HCEC 1CT (cell line): ENCODE data around the gene MCF2L.

Experiments
- DNase-seq: peaks from one replicate; pipeline ENCODE4 v3.0.0-alpha.2; 2017

The MCF2L gene

GRCh38 chr13:112983042-112983305 is 14.0 kb downstream of the MCF2L start:
- no peak for DNase-seq

DNA sequence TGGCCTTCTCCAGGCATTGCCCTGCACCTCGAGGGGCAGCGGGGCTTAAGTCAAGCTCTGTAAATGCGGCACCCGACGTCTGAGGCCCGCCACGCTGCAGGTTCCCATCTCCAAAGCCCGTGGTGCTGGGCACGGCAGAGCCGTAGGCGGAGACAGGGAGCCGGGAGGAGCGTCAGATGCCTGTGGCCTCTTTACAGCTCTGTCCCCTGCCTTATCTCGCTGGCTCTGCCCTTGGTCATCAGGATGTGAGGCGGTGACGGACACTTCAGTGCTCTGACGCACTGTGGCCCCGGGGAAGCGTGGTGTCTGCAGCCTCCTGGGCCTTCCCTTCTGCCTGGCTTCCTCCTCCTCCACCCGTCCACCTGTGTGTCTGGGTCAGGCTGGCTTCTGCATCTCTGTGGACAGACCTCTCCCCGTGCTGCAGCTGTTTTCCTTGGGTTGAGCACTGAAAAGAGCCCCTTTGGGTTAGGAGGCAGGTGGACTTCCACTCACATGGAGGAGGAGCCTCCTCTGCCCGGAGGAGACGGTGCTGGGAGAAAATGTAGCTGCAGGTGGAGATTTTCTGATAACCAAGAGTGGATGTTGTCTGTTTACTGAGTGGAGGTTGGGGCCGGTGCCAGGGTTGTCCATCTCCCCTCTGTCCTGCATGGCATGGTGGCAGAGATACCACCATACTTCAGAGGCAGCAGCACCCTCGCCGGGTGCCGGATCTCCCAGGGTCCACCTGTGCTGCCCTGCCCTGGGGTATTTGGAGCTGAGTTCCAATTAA is 14.6 kb downstream of the MCF2L start:
- DNase-seq = no peak

GRCh38 chr13:112984501-112984900 is 15.5 kb downstream of the MCF2L start:
- no peak for DNase-seq

- no peak for DNase-seq
These were observed 16.2 kb downstream of the MCF2L start for GRCh38 chr13:112984954-112985802.

GRCh38 chr13:112985803-112986408 is 16.9 kb downstream of the MCF2L start:
- DNase-seq = no peak

DNA sequence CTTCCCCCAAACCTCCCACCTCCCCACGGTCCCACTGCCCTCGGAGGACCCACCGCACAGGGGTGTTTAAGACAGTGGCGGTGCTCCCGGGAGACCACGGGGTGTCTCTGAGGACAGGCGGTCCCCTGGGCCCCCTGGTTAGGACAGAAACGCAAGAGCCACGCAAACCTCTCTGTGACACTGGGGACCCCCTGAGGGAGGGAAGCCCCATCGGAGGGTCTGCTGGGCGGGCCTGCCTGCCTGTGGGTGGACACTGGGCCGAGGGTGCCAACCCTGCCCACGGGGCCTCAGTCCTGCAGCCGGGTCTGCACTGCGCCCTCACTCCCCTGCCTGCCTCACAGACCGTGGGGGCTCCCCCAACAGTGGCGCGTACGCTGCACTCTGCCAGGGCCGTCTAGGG is 17.5 kb downstream of the MCF2L start:
- no peak for DNase-seq

- DNase-seq = no peak
These were observed 18.1 kb downstream of the MCF2L start for GRCh38 chr13:112986946-112987681.

- DNase-seq = no peak
These were observed 18.6 kb downstream of the MCF2L start for GRCh38 chr13:112987682-112988024.

GRCh38 chr13:112990783-112991182 is 21.8 kb downstream of the MCF2L start:
- no peak for DNase-seq

DNA sequence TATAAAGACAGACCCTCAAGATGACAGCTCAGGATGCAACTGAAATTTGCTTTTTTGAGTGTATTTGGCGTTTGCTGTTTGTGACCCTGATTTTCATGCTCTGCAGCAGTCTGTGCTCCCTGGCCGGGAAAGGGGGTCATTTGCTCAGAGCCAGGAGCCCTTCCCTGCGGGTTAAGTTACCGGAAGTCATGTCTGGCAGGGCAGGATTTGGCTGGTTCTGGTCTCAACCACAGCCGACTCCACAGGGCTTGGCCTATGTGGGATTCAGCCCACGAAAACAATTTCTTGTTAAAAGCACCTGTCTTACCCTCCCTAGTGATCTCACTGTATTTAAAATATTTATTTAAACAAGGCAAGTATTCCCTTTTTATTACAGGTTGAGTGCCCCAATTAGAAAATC is 22.6 kb downstream of the MCF2L start:
- DNase-seq = no peak

- DNase-seq = no peak
These were observed 24.1 kb downstream of the MCF2L start for GRCh38 chr13:112992931-112993680.

DNA sequence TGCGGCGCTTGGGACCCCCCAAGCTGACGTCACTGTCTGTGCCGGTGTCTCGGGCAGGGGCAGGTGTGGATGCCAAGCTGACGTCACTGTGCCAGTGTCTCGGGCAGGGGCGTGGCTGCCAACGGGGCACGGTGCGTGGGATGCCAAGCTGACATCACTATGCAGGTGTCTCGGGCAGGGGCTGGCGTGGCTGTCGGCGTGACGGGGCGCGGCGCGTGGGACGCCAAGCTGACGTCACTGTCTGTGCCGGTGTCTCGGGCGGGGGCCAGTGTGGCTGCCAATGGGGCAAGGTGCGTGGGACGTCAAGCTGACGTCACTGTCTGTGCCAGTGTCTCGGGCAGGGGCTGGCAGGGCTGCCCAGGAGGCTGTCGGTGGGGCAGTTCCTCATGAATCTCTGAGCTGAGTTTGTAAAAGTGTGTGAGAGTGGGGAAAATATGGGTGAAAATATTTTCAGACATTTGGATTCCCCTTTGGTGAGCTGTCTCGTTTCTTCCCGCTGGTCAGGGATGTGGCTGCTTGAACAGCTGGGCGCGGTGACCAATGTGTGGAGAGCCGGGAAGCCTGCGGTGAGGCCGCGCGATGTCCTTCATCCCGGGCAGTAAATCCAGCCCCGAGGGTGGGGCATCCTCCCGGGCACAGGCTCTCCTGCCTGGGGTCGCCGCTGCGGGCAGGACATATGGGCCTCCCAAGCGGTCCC is 25.2 kb downstream of the MCF2L start:
- no peak for DNase-seq

- DNase-seq = no peak
These were observed 25.9 kb downstream of the MCF2L start for GRCh38 chr13:112994781-112995355.

DNA sequence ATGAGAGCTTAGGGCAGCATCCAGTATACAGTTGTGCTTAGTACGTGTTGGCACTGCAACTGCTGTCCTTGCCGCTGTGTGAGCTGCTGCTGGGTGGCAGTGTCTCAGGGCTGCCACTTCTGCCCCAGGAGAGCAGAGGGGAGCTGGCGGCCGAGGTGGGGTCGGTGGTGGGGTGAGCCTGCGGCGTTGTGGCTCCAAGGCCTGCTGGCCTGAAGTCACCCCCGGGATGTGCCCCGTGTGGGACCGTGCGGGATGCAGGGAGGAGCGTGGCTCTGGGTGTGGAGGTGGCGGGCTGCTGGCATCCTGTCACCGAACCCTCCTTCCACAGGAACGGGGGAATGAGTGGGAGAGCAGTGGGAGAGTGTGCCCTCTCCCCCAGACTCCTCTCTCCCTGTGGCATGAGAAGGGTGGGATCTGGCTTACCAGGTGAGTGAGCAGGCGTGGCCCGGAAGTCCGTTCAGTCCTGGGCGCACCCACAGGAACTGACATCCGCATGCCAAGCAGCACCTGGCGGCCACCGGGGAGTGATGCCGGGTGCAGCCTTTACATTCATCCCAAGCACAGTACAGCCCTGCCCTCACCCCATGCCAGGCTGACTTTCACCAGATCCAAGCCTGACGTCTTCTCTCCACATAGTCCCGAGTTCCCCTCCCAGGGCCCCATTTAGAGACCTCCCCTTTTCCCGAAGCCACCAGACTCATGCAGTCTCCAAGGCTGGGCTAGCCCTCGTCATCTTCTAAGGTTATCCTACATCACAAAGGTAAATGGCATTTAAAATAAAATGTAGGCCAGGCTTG is 26.6 kb downstream of the MCF2L start:
- no peak for DNase-seq

DNA sequence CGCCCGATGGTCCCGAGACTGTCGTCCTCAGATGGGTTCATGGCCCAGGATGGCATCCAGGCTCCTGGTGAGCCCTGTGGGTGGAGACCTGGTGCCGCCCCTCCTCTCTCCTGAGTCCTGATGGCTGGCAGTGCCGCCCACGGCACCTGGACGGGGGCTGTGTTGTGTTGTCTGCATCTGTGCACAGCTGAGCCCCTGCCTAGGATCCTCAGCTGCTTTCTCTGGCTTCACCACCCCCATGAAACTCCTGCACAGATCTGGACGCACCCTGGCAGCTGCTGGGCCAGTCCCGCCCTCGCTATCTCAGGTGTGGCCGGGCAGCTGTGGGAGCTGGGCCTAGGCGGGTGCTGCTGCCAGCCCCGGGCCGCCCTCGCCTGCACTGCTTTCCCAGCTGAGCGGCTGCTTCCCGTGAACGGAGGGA is 27.7 kb downstream of the MCF2L start:
- no peak for DNase-seq

- no peak for DNase-seq
These were observed 28.4 kb downstream of the MCF2L start for GRCh38 chr13:112997188-112998130.

GRCh38 chr13:112998521-112999280 is 29.7 kb downstream of the MCF2L start:
- no peak for DNase-seq

DNA sequence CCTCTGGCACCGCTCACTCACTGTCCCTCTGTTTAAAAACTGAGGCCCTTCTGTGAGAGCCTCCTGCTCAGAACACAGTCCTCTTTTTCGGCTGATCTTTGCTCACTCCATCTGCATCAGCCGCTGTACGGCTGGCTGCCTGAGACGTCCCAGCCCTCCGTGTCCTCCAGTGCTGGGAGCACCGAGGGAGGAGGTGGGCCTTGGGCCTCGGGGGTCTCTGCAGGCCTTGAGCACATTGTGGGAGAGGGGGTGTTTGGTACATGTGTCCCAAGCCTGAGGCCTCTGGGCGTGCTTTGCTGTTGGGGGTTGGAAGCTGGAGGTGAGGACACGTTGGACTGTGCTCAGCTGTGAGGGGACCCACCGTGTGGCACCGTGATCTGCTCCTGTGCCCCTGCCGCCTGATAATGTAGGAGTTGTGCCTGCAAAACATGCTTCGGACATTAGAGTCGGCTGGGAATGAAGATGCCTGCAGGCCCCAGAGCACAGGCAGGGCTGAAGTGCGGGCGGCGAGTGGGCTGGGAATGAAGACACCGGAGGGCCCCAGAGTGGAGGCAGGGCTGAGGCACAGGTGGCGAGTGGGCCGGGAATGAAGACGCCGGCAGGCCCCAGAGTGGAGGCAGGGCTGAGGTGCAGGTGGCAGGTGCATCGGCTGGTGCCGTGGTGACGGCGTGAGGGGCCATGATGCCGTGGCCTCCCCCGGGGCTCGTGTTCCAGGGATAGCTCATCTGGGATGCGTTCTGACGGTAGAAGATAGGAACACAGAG is 30.6 kb downstream of the MCF2L start:
- no peak for DNase-seq
